Right lobe of liver (tissue), 4 donors: ENCODE measurements around the gene C1orf122.

Experiments
- POLR2A ChIP-seq: fragments of 450-650 bp; IDR thresholded peaks from one replicate; pipeline ENCODE4 v1.6.1; 2017; ENCODE audit warnings: antibody characterized with exemption, mild to moderate bottlenecking
- TF ChIP-seq, protein P1 (sequence below), 4 donors: fragments of 200-600 bp in 3 of 4; fragments of 450-650 bp in 1 of 4; IDR thresholded peaks; one replicate each; pipeline versions ENCODE4 v1.5.1 to v1.8.0; 2016 to 2022; ENCODE audit warnings: antibody characterized with exemption in 4 of 4, mild to moderate bottlenecking in 2 of 4
- donor health status: DM: no; HTN: no; CAD: no.
- donor health status: DM: no; HTN: no; CAD: no.
- donor health status: DM: no; HTN: yes; CAD: no.

- TF ChIP-seq, protein P1, sequence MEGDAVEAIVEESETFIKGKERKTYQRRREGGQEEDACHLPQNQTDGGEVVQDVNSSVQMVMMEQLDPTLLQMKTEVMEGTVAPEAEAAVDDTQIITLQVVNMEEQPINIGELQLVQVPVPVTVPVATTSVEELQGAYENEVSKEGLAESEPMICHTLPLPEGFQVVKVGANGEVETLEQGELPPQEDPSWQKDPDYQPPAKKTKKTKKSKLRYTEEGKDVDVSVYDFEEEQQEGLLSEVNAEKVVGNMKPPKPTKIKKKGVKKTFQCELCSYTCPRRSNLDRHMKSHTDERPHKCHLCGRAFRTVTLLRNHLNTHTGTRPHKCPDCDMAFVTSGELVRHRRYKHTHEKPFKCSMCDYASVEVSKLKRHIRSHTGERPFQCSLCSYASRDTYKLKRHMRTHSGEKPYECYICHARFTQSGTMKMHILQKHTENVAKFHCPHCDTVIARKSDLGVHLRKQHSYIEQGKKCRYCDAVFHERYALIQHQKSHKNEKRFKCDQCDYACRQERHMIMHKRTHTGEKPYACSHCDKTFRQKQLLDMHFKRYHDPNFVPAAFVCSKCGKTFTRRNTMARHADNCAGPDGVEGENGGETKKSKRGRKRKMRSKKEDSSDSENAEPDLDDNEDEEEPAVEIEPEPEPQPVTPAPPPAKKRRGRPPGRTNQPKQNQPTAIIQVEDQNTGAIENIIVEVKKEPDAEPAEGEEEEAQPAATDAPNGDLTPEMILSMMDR (IDR thresholded peaks at IDR 0.05): no peak
- no peak for TF ChIP-seq POLR2A
Measured at GRCh38 chr1:37850352-37850955, 42.9 kb downstream of the C1orf122 start.
